Vagina (tissue), 2 donors: ENCODE measurements around the gene PDPR. TPM values are rescaled to one million over a fixed set of nuclear protein-coding genes. Genes with fewer than 3 reads are reported as not detected.
A peak's percentile ranks its signal among the peaks of the same experiment; 100 is the strongest.
"Not testable (repeated sequence)": the region's sequence is repeated elsewhere in the genome, so short reads cannot be mapped to it uniquely, and the experiment has no call there.

Experiments
- DNase-seq, 2 donors: peaks; one replicate each; pipeline ENCODE4 v3.0.0-alpha.2; 2017; ENCODE audit errors: extremely low spot score in 2 of 2
- H3K27ac ChIP-seq: fragments of 200-600 bp; sonication (generic); one replicate; pipeline ENCODE4 v1.5.1; 2019
- H3K27me3 ChIP-seq: fragments of 200-600 bp; sonication (generic); one replicate; pipeline ENCODE4 v1.5.1; 2019
- H3K36me3 ChIP-seq, 2 donors: fragments of 200-600 bp; sonication (generic); one replicate each; pipeline ENCODE4 v1.5.1; 2017 to 2019
- H3K4me1 ChIP-seq: fragments of 200-600 bp; sonication (generic); one replicate; pipeline ENCODE4 v1.5.1; 2019
- H3K4me3 ChIP-seq, 2 donors: fragments of 200-600 bp; sonication (generic); 1 replicate in 1 of 2; 2 replicates in 1 of 2; pipeline ENCODE4 v1.5.1; 2016 to 2019
- H3K9me3 ChIP-seq: fragments of 200-600 bp; sonication (generic); one replicate; pipeline ENCODE4 v1.5.1; 2019
- intact Hi-C: fragments of 100-400 bp; cut with DNase I; formaldehyde crosslinking; loops from one replicate; pipeline ENCODE4 v1.15.1; 2023
- total RNA-seq: library from RNA; depleted of rRNA; stranded (reverse); fragments of >200 nt; gene quantifications from one replicate; pipeline ENCODE4 v1.2.3, GENCODE V29; 2016

The PDPR gene
- total RNA-seq, 1 donor from 2014 or later, result 20.4 TPM

DNA sequence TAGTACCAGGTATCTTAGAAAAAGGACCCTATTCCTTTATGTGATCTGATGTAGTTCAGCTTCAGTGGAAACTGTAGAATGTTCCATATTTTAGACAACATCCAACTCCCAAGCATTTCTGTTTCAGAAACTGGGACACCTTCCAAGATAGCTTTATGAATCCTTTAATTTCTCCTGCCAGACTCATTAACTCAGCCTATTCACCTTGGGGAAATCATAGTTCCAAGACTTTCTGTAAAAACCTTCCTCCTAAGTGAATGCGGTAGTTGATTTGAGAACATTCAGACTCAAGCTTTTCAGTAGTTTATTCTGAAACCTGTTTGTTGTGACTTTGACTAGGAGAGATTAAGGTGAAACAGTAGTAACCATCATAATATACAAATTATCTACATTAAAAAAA is 20.0 kb upstream of the PDPR start:
- DNase-seq, H3K36me3 ChIP-seq, intact Hi-C loops: not testable (repeated sequence)

GRCh38 chr16:70109583-70110279 is 4.4 kb upstream of the PDPR start:
- H3K9me3 ChIP-seq, intact Hi-C loops, DNase-seq, H3K27me3 ChIP-seq, H3K4me3 ChIP-seq, H3K36me3 ChIP-seq, H3K27ac ChIP-seq, H3K4me1 ChIP-seq: not testable (repeated sequence)

More for the DNA sequence above, 20.0 kb upstream of the PDPR start:
- not testable (repeated sequence) for H3K4me1 ChIP-seq, H3K27me3 ChIP-seq, H3K27ac ChIP-seq, H3K4me3 ChIP-seq, H3K9me3 ChIP-seq

- H3K9me3 ChIP-seq, H3K27ac ChIP-seq, H3K4me1 ChIP-seq, H3K4me3 ChIP-seq, intact Hi-C loops, H3K36me3 ChIP-seq, H3K27me3 ChIP-seq, DNase-seq: not testable (repeated sequence)
These were observed 2.0 kb upstream of the PDPR start for GRCh38 chr16:70112162-70112561.

DNA sequence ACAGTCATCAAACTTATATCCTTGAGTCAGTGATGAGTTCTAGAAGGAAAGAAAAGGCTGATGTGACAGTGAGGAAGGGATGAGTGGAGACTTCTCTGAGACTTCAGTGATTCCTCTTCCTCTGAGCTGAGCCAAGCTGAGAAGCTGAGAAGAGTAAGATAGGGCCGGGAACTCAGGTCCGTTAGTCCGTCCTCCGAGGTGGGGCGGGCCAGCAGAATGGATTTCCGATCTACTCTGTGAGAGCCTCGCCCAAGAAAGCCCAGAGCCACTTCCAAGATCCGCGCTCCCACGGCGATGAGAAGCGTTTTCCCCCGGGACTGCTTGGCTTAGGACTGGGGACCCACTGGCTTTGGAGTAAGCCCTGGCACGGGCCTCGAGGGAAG is 542 bp upstream of the PDPR start:
- DNase-seq, H3K36me3 ChIP-seq, intact Hi-C loops, H3K9me3 ChIP-seq, H3K27me3 ChIP-seq: not testable (repeated sequence)
- H3K4me1 ChIP-seq, result peaks cover 11% of the 10 kb centered on the region
- H3K4me3 ChIP-seq, result peak overlapping the region; percentile 67 to 68
- H3K27ac ChIP-seq, result peak overlapping the region; percentile 81

- H3K4me3 ChIP-seq, H3K9me3 ChIP-seq, H3K27ac ChIP-seq, DNase-seq, H3K27me3 ChIP-seq, intact Hi-C loops: not testable (repeated sequence)
- H3K36me3 ChIP-seq, result peaks cover 0 to 14% of the 10 kb centered on the region in 2 donors
- peaks cover 11% of the 10 kb centered on the region for H3K4me1 ChIP-seq
These were observed 4.2 kb downstream of the PDPR start for GRCh38 chr16:70118354-70118753.

GRCh38 chr16:70118776-70119175 is 4.6 kb downstream of the PDPR start:
- intact Hi-C loops, H3K27me3 ChIP-seq, DNase-seq, H3K9me3 ChIP-seq, H3K4me3 ChIP-seq, H3K27ac ChIP-seq: not testable (repeated sequence)
- Histone ChIP-seq H3K4me1 (peaks cover 11% of the 10 kb centered on the region), H3K36me3 (peaks cover 0 to 14% of the 10 kb centered on the region in 2 donors)

DNA sequence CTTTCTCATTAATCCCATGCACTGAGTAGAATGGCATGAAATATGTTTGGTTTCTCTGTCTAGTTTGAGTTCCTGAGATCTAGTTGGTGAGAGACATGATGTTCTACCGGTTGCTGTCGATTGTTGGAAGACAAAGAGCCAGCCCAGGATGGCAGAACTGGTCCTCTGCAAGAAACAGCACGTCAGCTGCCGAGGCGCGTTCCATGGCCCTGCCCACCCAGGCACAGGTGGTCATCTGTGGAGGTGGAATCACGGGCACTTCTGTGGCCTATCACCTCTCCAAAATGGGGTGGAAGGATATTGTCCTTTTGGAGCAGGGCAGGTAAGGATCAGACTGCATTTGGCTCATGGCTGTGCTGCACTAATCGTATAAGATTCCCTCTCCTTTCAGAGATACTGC is 6.3 kb downstream of the PDPR start:
- H3K9me3 ChIP-seq, H3K4me3 ChIP-seq, H3K27ac ChIP-seq, intact Hi-C loops, H3K27me3 ChIP-seq, DNase-seq: not testable (repeated sequence)
- Histone ChIP-seq H3K36me3 (peaks cover 0 to 14% of the 10 kb centered on the region in 2 donors), H3K4me1 (peaks cover 11% of the 10 kb centered on the region)

DNA sequence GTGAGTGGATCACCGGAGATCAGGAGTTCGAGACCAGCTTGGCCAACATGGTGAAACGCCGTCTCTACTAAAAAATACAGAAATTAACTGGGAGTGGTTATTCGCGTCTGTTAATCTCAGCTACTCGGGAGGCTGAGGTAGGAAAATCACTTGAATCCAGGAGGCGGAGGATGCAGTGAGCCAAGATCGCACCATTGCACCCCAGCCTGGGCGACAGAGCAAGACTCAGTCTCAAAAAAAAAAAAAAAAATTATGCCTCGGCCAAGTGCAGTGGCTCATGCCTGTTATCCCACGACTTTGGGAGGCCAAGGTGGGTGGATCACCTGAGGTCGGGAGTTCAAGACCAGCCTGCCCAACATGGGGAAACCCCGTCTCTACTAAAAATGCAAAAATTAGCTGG is 9.7 kb downstream of the PDPR start:
- H3K9me3 ChIP-seq, H3K4me1 ChIP-seq, H3K27me3 ChIP-seq, intact Hi-C loops, H3K27ac ChIP-seq, DNase-seq, H3K4me3 ChIP-seq: not testable (repeated sequence)
- H3K36me3 ChIP-seq, result peaks cover 0 to 39% of the 10 kb centered on the region in 2 donors

- peaks cover 0 to 59% of the 10 kb centered on the region in 2 donors for H3K36me3 ChIP-seq
- H3K27me3 ChIP-seq, H3K9me3 ChIP-seq, H3K4me3 ChIP-seq, H3K27ac ChIP-seq, DNase-seq, intact Hi-C loops, H3K4me1 ChIP-seq: not testable (repeated sequence)
These were observed 12.1 kb downstream of the PDPR start for GRCh38 chr16:70126226-70126625.

DNA sequence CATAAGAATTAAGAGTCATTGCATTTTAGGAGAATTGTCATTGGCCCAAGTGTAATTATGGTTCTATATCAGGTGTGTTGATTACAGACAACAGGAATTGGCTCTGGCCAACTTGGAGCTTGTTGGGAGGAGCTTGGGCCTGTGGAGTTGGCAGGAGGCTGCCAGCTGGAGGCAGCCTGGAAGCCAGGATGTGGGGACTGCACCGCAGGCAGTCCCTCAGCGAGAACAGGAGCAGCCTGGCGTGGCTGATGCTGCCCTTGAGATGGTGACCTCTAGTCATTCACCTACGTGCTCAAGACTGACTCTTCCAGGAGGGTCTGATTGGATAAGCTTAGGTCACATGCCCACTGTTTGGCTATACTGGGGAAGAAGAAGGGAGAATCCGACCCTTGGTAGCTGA is 13.6 kb downstream of the PDPR start:
- intact Hi-C loops, H3K4me3 ChIP-seq: not testable (repeated sequence)
- H3K36me3 ChIP-seq, result peaks cover 0 to 51% of the 10 kb centered on the region in 2 donors

DNA sequence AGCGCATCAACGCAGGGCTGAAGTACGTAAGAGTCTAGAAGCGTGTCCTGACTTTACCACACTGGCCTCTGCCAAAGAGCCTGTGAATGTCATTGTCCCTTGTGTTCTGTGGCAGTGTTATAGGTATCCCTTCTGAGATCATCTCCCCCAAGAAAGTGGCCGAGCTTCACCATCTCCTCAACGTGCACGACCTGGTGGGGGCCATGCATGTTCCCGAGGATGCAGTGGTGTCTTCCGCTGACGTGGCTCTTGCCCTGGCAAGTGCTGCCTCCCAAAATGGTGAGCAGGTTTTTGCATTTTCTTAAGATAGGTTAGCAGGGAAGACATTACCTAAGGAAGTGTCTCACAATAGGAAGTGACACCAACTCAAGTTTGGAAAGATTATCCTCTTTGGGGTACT is 14.7 kb downstream of the PDPR start:
- H3K27ac ChIP-seq, H3K4me1 ChIP-seq, H3K27me3 ChIP-seq, H3K9me3 ChIP-seq, H3K4me3 ChIP-seq, intact Hi-C loops, DNase-seq: not testable (repeated sequence)
- peaks cover 0 to 62% of the 10 kb centered on the region in 2 donors for H3K36me3 ChIP-seq

More for the DNA sequence above, 13.6 kb downstream of the PDPR start:
- H3K4me1 ChIP-seq, DNase-seq, H3K27me3 ChIP-seq, H3K9me3 ChIP-seq, H3K27ac ChIP-seq: not testable (repeated sequence)

DNA sequence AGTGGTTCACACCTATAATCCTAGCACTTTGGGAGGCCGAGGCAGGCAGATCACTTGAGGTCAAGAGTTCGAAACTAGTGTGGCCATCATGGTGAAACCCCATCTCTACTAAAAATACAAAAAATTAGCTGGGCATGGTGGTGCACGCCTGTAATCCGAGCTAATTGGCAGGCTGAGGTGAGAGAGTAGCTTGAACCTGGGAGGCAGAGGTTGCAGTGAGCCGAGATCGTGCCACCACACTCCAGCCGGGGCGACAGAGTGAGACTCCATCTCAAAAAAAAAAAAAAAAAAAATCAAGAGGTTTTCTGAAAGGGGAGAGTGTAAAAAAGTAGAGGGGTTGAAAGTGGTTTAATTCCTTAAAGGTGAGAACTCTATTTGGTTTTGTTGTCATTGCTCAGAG is 21.7 kb downstream of the PDPR start:
- H3K4me1 ChIP-seq, H3K9me3 ChIP-seq, H3K27ac ChIP-seq, H3K27me3 ChIP-seq, H3K4me3 ChIP-seq, DNase-seq, intact Hi-C loops: not testable (repeated sequence)
- H3K36me3 ChIP-seq, result peaks cover 0 to 76% of the 10 kb centered on the region in 2 donors

DNA sequence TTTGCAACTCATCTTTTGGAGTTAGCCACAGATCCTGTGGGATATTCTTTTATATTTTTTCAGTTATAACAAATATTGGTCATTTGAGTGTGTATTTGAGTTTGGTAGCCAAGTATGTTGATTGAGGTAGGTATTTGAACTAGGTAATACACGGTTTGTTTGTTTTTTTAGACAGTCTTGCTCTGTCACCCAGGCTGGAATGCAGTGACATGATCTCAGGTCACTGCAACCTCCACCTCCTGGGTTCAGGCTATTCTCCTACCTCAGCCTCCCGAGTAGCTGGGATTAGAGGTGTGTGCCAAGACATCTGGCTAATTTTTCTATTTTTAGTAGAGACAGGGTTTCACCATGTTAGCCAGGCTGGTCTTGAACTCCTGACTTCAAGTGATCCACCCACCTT is 22.5 kb downstream of the PDPR start:
- intact Hi-C loops, H3K27me3 ChIP-seq, H3K27ac ChIP-seq, H3K4me1 ChIP-seq, H3K9me3 ChIP-seq, H3K4me3 ChIP-seq, DNase-seq: not testable (repeated sequence)
- H3K36me3 ChIP-seq, result peaks cover 0 to 83% of the 10 kb centered on the region in 2 donors

DNA sequence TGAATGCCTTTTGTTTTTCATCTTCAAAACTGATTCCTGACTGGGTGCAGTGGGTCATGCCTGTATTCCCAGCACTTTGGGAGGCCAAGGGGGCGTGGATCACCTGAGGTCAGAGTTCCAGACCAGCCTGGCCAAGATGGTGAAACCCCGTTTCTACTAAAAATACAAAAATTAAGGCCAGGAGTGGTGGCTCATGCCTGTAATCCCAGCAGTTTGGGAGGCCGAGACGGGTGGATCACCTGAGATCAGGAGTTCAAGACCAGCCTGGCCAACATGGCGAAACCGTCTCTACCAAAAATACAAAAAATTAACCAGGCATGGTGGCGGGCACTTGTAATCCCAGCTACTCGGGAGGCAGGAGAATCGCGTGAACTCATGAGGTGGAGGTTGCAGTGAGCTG is 28.6 kb downstream of the PDPR start:
- DNase-seq, intact Hi-C loops, H3K27ac ChIP-seq, H3K9me3 ChIP-seq, H3K27me3 ChIP-seq, H3K4me3 ChIP-seq, H3K4me1 ChIP-seq: not testable (repeated sequence)
- peaks cover 0 to 65% of the 10 kb centered on the region in 2 donors for H3K36me3 ChIP-seq
